LNCAP (cell line): ENCODE measurements around the gene ESCO1.

Experiments used
- CTCF ChIP-seq: fragments of 450-650 bp; IDR thresholded peaks from 2 replicates; pipeline ENCODE4 v1.5.1; 2017; ENCODE audit warnings: mild to moderate bottlenecking

The ESCO1 gene

GRCh38 chr18:21600526-21601410 lies at the start of gene ESCO1:
Gene ESCO1 (minus strand): TSS chr18:21600704. CDS start chr18:21574843, 25,861 bp downstream.
- TF ChIP-seq CTCF: peak; percentile 98

GRCh38 chr18:21638822-21639221 lies 38.3 kb upstream of the ESCO1 start:
- no peak for TF ChIP-seq CTCF

GRCh38 chr18:21636769-21637168 lies 36.3 kb upstream of the ESCO1 start:
- TF ChIP-seq CTCF: no peak

- no peak for TF ChIP-seq CTCF
Measured at GRCh38 chr18:21634588-21635199, 34.2 kb upstream of the ESCO1 start.

GRCh38 chr18:21632393-21632792 lies 31.9 kb upstream of the ESCO1 start:
- no peak; the same call in 1 of the 2 replicates for TF ChIP-seq CTCF

GRCh38 chr18:21629089-21629832 lies 28.8 kb upstream of the ESCO1 start:
- TF ChIP-seq CTCF: no peak
